GM21717 (cell line): ENCODE results near the gene DMXL2.
"Not testable (repeated sequence)": the region's sequence is repeated elsewhere in the genome, so short reads cannot be mapped to it uniquely, and the experiment has no call there.

Experiments used
- ATAC-seq: cut with Tn5 transposase; IDR thresholded peaks from one replicate; pipeline ENCODE4 v1.9.1; 2021; ENCODE audit warnings: mild to moderate bottlenecking, moderate library complexity; ENCODE audit not compliant: unreplicated experiment

DMXL2 gene

DNA sequence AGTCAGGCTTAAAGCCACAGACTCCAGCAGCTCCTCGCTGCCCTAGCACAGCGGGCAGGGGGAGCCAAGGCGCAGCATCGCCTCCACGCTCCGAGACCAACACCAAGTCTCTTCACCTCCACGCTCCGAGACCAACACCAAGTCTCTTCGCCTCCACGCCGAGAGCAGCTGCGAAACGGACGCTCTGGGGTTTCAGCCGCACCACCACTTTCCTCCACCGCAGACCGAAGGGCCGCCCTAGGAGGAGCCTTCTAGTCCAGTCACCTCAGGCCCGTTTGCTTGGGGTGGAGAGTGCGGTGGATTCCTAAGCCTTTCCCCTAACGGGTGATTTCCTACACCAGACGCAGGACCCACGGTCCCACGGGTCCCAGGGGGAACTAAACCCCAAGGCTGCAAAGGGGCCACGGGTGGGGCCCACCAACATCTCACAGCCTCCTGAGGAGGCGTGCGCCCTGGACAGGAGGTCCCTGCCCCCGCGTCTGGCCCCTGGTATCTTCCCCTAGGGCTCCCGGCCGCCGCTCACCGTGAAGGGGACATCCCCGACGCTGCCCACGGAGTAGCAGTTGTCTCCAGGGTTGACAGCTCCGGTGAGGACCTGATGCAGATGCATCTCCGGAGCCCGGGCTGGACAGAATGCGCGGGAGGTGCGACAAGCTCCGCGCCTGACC lies 501 bp downstream of the DMXL2 start:
- ATAC-seq = peak; percentile 42

DNA sequence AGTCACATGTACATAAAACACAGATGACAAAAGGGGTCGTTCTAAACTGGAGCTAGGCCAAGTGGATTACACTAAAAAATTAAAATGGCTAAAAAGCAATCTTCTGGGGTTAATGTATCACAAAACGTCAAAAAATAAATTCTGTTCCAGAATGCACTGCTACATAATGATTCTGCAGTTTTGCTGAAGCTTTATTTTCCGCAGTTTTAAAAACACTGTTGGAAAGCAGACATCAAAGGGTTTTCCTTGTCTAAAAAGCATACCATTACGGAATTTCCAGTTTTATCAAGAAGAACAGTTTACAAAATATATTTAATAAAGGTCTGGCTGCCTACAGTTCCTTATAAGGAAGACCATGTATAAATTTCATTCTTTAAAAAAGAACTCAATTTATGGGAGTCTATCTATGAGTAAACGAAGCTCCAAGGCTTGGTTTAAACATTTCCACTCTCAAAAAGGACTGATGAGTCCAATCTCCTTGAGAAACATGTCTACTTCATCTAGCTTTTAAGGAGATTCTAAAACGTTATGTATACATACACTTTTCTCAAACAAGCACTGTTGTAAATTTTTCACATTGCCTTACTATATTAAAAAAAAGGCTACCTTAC lies 1.3 kb downstream of the DMXL2 start:
- ATAC-seq = no peak

DNA sequence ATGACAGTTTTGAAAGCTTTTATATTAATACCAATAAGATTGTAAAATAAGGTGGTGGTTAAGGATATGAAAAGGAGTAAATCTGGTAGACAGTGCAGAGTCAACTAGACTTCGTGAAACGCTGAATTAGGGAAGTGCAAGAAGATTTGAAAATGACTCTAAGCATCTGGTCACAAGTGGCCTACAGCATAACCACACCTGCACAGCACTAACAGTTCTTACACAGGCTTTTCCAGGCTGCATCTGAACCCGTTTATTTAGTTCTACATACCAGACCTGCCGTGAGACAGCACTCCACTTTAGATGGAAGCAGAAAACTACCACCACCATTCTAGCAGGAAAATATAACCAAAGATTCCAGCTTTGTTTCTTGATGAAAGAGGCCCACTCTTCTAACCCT lies 1.9 kb downstream of the DMXL2 start:
- ATAC-seq = no peak

DNA sequence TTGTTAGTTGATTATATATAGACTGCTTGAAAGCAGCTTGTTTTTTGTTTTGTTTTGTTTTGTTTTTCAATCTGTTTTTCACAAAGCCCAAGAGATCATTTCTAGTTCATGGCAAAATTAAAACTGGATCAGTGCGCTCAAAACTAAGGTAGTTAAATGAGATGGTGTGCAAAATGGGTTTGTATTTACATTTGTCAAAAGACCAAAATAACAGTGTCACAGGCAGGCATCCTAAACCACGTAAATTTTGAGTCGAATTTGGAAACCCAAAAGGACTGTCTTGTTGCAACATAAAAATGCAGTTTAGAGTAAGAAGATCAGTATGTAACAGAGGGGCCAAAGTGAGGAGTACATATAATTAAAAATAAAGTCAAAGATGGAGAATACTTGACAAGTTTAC lies 2.4 kb downstream of the DMXL2 start:
- no peak for ATAC-seq

DNA sequence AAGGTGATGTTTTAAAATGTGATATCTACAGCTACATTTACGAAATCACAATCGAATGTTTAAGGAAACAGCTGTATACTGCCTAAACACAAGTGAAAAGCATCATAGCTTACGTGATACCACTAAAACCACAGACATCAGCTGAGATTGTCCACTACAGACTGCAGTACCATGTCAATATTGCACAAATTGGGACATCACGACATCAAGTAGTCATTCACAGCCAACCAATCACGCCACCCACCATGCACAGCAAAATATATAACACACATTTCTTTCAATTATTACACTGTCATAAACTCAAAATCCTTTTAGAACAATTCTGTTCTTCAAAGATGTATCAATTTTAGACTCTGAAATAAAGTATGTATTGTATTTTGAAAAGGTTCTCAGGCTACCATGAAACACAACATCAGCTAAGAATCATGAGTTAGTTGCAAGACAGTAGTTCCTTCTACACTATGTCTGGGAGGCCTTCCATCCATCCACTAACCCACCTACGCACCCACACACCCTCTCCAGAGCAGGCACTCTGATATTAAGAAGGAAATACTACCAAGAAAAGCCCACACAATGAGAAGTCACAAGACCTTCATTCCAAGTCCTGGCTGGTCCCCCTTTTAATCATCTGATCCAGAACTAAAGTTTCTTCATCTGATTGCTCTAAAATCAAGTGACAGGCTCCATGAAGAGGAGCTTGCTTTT lies 3.1 kb downstream of the DMXL2 start:
- ATAC-seq = no peak

GRCh38 chr15:51617886-51618285 lies 4.7 kb downstream of the DMXL2 start:
- ATAC-seq = no peak

DNA sequence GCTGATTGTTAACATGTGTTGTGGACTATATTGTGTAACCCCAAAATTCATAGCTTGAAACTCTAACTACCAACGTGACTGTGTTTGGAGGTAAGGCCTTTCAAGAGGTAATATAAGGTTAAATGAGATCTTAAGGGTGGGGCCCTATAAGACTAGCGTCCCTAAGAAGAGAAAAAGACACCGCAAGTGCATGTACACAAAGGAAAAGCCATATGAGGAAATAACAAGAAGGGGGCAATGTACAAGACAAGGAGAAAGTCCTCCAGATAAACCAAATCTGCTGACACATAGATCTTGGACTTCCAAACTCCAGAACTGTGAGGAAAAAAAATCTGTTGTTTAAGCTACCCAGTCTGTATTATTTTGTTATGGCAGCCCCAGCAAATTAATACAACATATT lies 8.6 kb downstream of the DMXL2 start:
- ATAC-seq = no peak

GRCh38 chr15:51612669-51613068 lies 9.9 kb downstream of the DMXL2 start:
- not testable (repeated sequence) for ATAC-seq

- not testable (repeated sequence) for ATAC-seq
These were observed 19.1 kb downstream of the DMXL2 start for GRCh38 chr15:51603462-51603948.

DNA sequence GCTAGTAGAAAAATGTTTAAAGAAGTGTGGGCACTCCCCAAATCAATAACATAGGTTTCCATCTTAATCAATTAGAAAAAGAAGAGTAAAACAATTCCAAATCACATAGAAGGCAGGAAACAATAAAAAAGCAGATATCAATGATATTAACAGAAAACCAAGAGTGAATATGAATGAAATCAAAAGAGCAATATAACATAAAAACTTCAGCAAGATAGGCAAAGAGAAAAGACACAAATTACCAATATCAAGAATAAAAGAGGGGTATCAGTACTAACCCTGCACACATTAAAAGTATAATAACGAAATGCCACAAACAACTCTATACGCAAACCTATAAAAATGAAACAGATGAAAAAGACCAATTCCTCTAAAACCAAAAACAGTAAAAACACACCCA lies 19.6 kb downstream of the DMXL2 start:
- ATAC-seq = no peak

- ATAC-seq = no peak
These were observed 20.1 kb downstream of the DMXL2 start for GRCh38 chr15:51602484-51602883.

GRCh38 chr15:51601801-51602200 lies 20.8 kb downstream of the DMXL2 start:
- ATAC-seq = no peak

- ATAC-seq = no peak
These were observed 22.5 kb downstream of the DMXL2 start for GRCh38 chr15:51600114-51600513.

DNA sequence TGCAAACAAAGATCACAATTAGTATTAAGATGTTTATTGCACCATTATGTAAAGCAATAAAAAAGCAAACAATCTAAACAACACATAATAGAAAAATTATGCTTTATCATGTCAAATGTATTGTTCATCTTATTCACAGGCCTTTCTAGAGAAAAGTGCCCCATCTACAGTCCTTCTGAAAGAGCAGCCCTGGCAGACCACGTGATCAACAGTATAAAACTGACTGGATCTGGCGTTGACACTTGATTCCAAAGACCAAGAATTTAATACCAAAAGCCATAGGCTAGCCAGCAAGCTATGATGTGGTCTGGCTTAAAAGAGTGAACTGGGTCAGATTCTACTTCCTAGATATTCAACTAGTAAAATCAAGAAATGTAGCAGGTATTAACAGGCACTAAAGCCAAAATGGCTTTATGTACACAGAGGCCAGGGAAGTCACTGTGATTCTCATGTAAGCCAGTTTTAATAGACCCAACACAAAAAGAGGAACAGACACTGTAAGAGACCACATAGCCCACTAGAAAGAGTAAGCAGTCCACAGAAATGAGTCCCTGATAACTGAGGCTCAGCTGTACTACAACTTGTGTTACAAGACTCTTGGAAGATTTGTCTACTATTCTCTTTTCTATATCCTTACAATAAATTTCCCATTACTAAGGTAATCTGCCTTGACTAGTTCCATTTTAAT lies 32.5 kb downstream of the DMXL2 start:
- ATAC-seq = no peak

GRCh38 chr15:51588966-51589365 lies 33.6 kb downstream of the DMXL2 start:
- ATAC-seq = no peak

DNA sequence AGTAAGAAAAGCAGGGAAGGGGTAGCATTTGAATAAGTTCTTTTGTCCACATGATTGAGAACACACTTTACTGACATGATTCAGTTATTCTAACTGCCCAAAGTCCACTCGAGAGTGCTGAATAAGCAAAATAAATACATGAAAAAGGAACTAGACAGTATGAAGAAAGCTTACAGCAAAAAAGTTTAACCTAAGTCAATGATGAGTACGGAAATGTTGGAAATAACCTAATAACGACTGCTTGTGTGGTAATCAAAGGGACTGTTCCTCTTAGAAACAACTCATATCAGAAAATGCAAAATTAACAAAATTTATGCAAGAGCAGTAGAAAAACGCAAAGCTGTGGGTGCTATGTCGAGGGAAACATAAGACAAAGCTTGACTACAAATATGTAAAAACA lies 36.6 kb downstream of the DMXL2 start:
- ATAC-seq = no peak

- ATAC-seq = no peak
These were observed 41.6 kb downstream of the DMXL2 start for GRCh38 chr15:51580982-51581381.

- no peak for ATAC-seq
These were observed 42.2 kb downstream of the DMXL2 start for GRCh38 chr15:51580385-51580784.

DNA sequence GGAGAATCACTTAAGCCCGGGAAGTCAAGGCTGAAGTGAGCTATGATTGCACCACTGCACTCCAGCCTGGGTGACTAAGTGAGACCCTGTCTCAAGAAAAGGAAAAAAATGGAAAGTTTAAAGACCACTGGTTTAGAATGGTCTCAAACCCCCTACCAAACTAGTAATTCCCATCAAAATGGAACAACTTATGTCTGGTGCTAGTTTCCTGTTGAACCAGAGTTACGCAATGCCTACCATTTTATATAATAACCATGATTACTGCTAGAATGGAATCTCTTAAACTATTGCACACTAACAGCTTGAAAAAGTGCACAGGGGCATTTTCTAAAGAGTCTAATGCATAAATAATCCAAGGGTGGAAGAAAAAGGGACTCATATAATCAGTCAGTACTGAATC lies 43.6 kb downstream of the DMXL2 start:
- ATAC-seq = no peak

DNA sequence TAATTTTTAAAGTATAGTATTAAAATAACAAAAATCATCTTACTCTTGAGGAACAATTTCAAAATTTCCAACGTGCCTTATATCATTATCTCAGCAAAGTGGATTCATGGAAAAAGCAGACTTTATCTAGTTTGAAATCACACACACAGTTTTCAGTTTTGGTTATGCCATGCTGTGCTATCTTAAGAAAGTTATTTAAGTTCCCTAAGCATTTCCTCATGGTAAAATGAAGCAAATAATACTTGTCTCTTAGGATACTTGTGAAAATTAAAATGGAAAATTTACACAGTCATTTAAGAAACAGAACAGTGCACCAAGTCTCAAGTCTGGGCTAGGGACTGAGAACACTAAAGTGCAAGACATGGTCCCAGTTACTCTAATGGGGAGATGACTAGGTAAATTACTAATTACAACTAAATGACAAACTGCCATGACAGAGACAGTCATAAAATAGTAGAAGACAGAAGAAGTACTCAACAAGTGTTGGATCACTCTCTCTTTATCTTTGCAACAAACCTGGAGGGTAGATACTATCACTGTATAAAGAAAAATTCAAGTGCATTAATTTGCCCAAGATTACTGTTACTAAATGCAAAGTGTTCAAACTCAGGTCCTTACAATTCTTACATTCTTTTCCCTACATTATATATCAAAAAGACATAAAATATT lies 44.8 kb downstream of the DMXL2 start:
- ATAC-seq = no peak

- ATAC-seq = no peak
These were observed 45.6 kb downstream of the DMXL2 start for GRCh38 chr15:51576911-51577500.
